AG10803 (cell line): Measurements from ENCODE around the gene HUNK.
A peak's percentile ranks its signal among the peaks of the same experiment; 100 is the strongest.

ENCODE experiments used
- DNase-seq: peaks from one replicate; pipeline ENCODE4 v3.0.0; 2010; ENCODE audit warnings: low read depth
- H3K4me3 ChIP-seq: 2 replicates; pipeline ENCODE4 v1.5.1; 2011; ENCODE audit warnings: mild to moderate bottlenecking, low read length, control low read depth
- TF ChIP-seq, protein P1 (sequence below): conservative IDR thresholded peaks from 2 replicates; pipeline ENCODE4 v1.5.1; 2011; ENCODE audit warnings: mild to moderate bottlenecking, low read length, control low read depth, inconsistent platforms

Gene HUNK

DNA sequence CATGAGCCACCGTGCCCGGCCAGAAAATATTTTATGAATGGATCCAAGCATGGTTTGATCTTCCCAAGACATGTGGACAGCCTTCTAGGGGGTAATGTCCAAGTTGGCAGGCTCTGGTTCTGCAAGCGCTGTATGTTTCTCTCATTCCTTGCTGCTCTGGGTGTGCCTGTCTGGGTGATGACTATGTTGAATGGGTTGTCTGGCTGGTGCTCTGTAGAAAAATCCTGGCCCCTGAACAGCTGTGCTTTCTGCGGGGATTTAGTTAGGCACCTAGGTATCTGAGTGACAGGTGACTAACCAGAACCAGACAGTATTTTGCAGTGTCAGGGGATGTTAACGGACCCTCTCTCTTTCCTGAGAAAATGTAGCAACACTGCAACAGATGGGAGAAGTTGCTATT lies 14.1 kb downstream of the HUNK start:
- TF ChIP-seq, protein P1, sequence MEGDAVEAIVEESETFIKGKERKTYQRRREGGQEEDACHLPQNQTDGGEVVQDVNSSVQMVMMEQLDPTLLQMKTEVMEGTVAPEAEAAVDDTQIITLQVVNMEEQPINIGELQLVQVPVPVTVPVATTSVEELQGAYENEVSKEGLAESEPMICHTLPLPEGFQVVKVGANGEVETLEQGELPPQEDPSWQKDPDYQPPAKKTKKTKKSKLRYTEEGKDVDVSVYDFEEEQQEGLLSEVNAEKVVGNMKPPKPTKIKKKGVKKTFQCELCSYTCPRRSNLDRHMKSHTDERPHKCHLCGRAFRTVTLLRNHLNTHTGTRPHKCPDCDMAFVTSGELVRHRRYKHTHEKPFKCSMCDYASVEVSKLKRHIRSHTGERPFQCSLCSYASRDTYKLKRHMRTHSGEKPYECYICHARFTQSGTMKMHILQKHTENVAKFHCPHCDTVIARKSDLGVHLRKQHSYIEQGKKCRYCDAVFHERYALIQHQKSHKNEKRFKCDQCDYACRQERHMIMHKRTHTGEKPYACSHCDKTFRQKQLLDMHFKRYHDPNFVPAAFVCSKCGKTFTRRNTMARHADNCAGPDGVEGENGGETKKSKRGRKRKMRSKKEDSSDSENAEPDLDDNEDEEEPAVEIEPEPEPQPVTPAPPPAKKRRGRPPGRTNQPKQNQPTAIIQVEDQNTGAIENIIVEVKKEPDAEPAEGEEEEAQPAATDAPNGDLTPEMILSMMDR, result no peak
- H3K4me3 ChIP-seq, result no peak overlapping the region
- peak; percentile 33 for DNase-seq

DNA sequence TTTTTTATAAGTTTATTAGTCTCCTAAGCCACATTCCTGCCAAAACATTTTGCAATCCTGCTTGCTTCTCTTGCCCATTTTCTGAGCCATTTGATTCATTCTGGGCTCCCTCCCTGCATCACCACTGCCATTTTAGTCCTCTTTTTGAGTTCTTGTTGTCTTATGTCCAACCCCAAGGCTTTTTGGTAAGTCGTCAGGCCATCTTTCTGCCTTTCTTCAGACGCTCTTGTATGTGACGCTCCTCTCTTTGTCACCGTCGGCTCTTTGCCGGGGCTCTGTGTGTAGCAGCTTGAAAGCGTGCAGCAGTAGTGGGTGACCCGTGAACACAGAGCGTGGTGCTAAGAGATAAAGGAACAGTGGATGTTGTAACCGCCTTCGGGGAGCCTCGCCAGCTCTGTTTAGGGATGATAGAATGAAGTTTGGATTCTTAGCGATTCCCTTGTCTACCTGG lies 14.6 kb downstream of the HUNK start:
- TF ChIP-seq, protein P1, result no peak
- H3K4me3 ChIP-seq, result no peak overlapping the region
- peak; percentile 58 for DNase-seq

DNA sequence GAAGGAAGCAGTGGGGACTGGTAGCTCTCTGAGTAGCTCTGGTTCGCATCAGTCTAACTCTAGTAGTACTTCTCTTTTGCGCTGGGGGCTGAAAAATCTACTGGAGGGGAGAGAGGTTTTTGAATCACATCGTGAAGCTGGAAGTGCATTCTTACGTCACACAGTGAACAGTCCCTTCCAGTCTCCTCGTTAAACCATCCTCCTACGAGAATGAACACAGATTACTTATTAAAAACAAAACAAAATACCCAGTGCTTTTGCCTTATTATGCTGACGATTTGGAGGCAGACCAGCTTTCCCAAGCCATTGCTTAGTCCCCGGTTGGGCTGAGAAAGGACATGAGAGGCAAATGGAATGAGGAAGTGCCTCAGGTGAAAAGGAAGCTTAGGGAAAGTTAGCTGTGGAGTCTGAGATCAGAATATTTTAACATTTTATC lies 16.1 kb downstream of the HUNK start:
- DNase-seq, result no peak
- TF ChIP-seq, protein P1, result no peak
- no peak overlapping the region for H3K4me3 ChIP-seq

DNA sequence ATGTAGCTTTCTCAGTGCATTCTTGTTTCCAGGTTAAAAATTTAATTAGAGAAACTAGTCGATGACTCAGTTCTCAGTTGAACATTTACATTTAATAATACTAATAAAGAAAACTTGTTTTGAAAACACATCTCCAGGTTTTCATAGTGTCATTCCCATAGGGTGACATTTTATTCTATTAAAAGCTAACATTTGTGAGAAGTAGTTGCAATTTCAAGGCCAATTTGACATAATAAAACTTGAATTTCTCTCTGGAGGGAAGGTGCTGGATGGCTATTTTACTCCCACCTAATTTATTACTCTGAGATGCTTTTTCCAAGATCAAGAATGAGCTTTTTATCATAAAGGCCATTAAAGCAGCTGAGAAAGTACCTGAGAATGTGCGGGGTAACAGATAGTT lies 16.6 kb downstream of the HUNK start:
- no peak for DNase-seq
- no peak overlapping the region for H3K4me3 ChIP-seq
- TF ChIP-seq, protein P1, result no peak

DNA sequence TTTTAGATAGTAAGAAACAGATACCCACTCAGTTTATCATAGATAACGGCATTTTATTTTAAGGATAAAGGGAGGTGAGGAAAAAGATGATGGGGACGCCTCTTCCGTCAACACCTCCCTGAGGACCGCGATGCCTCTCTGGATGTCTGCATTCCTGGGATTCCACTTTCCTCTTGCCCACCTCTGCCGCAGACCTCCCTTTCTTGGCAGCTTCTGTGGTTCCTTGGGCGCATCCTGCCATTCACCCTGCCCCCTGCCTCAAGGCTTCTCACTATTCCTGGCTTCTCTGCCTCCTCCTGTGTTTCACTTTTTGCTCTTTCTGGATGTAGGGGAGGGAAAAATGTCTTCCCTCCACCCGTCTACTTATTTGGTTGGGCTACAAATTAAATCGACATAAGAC lies 19.9 kb downstream of the HUNK start:
- H3K4me3 ChIP-seq, result no peak overlapping the region
- TF ChIP-seq, protein P1, result no peak
- DNase-seq, result no peak

DNA sequence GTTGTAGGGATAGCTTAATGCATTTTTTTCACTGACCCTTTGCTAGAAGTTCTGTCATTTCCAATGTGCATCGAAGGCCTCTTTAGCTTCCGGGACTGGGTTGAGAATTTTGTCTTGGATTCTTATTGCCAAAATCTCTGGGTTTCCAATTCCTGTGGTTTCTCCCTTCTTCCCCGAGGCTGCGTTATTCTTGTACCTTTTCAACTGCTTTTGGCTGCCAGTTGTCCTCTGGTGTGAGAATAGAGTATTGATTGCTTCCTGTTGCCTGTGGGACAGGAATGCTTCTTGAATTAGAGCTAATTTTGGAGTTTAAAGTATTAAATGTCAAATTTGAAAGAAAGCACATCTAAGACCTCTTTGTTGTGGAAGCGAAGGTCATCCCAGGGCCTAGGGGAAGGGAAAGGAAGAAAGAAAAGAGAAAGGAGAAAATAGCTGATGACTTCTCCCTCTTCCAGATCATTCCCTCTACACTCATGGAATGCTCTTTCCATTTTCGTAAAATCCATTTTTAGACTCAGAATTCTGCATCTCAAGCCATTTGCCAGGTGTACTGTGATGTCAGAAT lies 21.1 kb downstream of the HUNK start:
- no peak overlapping the region for H3K4me3 ChIP-seq
- TF ChIP-seq, protein P1, result no peak
- peak; percentile 73 for DNase-seq

DNA sequence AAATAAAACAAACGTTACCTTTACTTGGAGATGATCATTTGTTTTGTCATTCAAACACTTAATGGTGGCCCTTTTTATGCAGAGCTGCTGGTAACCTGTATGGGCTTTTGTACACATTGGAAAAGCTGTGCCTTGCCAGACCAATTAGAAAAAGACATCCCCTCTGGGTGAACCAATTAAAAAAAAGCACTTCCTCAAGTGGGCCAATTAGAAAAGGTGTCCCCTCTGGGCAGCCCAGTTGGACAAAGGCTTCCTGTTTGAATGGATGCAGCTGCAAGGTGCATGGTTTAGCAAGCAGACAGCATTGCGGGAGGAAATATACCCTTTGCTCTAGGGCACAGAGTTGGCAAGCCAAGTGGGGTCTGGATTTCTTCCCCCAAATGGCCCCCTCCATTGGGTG lies 21.6 kb downstream of the HUNK start:
- DNase-seq, result no peak
- TF ChIP-seq, protein P1, result no peak
- H3K4me3 ChIP-seq, result no peak overlapping the region
